HG02973 (cell line): ENCODE data around the gene FOXJ2.
"Not testable (repeated sequence)": the region's sequence is repeated elsewhere in the genome, so short reads cannot be mapped to it uniquely, and the experiment has no call there.

Experiments used
- ATAC-seq: cut with Tn5 transposase; IDR thresholded peaks from one replicate; pipeline ENCODE4 v1.9.1; 2021; ENCODE audit warnings: moderate library complexity; ENCODE audit not compliant: unreplicated experiment

FOXJ2 gene

DNA sequence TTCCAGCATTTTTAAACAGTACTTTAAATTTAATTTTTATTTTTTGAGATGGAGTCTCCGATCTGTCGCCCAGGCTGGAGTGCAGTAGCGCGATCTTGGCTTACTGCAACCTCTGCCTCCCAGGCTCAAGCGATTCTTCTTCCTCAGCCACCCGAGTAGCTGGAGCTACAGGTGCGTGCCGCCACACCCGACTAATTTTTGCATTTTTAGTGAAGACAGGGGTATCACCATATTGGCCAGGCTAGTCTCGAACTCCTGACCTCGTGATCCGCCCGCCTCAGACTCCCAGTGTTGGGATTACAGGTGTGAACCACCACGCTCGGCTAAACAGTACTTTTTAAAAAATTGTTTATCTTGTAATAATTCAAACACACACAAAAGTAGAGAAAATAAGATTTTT, 4.2 kb upstream of the FOXJ2 start:
- ATAC-seq, result no peak

DNA sequence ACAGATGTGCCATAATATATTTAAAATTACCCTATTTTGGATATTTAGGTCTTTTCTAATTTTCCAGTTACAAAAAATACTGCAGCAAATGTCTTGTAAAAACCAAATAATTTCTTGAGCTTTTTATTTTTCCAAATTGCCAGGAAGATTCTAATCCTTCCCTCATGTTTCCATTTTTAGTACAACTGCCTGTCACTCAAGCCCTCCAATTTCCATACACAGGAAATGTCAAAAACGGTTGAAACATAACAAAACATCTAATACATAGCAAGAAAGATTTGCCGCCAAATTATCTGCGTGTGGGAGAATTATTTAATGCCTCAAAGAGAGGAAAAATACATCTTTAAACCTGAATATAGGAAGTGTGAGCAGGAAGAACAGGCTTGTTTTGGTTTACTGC, 2.3 kb upstream of the FOXJ2 start:
- no peak for ATAC-seq

DNA sequence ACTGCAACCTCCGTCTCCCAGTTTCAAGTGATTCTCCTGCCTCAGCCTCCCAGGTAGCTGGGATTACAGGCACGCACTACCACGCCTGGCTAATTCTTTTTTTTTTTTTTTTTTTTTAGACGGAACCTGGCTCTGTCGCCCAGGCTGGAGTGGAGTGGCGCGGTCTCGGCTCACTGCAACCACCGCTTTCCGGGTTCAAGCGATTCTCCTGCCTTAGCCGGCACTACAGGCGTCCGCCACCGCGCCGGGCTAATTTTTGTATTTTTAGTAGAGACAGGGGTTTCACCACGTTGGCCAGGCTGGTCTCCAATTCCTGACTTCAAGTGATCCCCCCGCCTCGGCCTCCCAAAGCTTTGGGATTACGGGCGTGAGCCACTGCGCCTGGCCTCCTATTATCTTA, 1.5 kb upstream of the FOXJ2 start:
- ATAC-seq, result not testable (repeated sequence)

DNA sequence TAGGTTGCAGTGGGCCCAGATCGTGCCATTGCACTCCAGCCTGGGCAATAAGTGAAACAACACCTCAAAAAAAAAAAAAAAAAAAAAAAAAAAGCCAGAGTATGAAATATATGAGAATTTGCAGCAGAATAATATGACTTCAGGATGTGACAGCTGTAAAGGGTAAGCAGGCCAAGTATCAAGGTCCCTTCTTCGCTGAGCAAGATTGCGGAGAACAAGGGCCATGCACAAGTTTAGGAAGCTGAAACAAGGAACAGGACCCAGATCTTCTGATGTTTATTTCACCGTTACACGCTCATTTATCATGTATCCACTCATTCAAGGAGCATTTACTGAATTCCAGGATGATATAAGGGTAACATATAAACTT, 659 bp upstream of the FOXJ2 start:
- ATAC-seq, result no peak

DNA sequence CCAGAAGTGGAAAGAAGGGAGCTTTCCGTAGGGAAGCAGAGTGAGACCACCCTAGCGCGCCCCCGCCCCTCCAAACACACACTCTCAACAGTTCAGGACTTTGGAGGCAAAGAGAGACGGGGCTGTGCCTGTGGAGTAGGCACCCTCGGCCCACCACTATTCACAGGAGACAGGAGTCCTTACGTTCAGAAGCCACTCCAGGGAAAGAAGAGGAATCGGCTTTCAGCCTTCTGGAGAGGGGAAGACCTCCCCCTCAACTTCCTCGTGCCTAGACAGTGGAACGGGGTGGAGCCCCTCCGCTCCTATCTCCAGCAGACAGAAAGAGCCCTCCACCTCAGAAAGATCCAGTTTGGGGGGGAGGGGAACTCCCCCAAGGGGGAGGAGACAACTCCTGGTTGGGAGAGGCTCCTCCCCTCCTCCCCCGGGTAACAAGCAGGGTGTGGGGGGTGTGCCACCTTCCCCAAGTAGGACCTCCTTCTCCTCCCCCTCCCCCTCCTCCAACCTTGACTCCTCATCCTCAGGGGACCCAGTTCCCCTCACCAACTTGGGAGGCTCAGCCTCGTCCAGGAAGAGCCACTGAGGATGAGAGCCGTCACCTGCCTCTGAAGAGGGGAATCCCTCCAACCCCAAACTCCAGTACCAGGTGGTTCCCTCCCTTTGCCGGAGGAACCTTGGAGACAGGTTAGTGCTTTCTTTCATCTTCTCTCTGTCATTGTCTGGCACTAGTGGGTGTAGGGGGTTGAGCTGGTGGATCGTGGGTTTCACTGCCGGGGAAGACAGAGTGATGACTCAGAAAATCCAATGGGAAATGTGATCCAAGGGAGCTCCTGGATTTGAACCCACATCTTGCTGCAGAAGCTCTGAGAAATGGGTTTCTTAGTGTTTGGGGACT, 883 bp downstream of the FOXJ2 start:
- no peak for ATAC-seq

DNA sequence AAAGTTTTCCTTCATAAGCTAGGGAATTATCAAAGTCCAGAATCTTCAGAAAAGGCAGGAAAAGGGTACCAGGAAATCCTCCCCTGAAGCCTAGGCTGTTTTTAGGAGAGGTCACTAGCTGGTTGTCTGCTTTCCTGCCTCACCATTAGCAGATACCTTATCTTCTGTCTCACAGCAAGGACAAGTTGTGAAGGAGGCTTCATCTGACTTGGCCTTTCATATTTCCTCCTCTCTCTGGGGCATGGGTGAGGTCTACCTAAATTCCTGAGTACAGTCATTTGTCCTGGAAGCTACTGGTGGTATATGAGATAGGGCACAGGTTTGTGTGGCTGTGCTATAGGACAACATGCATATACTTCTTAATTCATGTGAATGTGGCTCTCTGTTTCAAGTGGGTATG, 2.3 kb downstream of the FOXJ2 start:
- ATAC-seq, result no peak

DNA sequence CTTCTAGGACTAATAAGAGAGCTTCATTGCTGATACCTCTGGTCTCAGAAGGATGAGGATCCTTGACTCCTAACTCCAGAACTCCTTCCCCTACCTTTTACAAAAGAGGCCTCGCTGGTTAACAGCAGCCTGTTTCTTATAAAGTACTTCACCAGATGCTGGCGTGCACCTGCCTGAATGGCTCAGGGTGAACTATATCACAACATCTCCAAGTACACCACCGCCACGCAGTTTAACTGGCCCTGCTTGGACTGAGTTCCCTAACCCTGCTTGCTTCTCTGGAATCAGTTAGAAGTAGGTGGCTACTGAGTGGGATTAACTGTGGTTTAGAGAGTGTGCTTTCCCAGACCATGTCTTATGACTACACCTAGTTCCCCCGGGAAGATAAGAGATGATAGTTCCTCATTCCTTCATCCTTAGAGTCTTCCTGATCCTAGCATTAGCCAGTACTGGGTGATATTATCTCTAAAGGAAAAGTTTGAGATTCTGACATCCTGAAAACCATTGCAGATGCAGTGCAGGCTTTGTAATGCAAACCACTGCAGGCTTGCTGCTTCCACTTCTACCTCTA, 3.0 kb downstream of the FOXJ2 start:
- no peak for ATAC-seq

DNA sequence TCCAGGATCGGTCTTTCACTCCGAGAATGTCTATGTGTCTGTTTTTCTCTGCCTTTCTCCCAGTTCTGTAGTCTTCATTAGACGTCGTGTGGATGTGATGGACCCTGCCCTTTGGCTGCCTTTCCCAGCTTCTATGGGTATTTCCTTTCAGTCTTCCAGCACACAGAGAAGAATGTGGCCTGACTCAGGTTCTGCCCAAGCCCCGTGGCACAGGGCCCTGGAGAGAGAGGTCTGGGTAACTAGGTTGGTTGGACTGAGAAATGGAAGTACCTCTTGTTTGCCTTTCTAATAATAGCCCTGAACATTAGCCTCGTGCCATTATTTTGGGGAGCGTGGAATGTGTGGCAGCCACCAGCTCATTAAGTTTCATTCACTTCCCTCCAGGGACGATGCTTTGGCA, 3.8 kb downstream of the FOXJ2 start:
- ATAC-seq, result no peak

DNA sequence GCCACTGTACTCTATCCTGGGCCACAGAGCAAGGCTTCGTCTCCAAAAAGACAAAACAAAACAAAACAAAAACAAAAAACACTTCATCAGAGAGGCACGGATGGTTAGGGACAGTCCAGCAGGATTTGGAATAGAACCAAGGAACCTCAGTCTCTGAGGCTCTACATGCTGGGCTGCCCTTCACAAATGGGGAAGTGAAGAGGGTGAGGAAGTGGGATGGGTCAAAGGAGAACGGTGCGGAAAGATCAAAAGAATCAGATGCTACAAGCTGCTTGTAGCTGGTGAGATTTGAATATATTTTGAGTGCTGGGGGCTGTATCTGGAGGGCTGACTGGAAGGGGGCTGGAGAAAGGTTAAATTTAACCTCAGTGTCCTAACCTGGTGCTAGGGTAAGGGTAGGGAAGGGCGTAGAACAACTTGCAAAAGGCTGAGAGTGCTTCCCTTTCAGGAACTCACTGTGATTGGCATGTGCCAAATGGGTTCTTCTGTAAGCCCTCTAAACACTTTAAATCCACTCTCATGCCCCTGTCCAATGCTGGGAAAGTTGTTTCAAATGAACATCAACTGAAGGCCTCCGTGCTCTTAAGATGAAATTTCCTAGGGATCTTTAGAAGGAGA, 4.6 kb downstream of the FOXJ2 start:
- ATAC-seq, result no peak

DNA sequence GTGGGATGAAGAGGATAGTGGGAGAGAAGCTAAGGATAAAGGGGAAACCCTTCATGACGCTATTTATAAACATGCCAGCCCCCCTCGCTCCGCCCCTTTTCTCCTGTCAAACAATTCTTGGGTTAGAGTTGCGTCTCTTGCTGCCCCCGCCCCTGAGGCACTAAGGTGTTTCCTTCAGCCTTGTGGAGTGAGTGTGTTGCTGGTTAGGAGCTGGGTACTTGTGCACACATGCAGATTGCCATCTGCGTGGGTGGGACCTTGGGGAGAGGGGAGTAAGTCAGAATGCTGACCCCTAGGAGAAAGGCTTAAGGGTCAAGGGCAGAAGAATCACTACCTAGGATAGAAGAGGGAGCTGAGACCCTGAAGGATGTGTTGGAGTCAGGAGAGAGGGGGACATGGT, 5.4 kb downstream of the FOXJ2 start:
- ATAC-seq, result no peak

DNA sequence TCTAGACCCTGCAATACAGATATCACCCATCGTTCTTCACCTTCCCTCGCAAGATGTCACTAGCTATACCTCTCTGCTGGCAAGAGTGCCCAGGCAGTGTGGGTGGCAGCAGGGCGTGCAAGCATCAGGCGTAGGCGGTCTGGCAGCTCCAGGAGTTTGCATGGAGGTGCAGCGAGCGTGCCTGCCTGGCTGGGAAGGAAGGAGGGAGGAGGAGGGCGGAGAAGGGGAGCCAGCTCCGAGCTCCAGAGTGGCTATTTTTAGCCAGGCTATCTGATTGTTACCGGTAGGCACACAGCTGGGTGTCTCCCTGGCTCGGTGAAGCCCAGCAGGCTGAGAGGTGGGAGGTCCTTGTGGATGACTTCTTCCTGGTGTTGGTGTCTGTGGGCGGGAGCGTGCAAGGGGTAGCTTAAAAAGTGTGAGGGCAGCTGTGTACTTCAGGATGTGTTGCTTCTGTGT, 6.2 kb downstream of the FOXJ2 start:
- ATAC-seq, result no peak

DNA sequence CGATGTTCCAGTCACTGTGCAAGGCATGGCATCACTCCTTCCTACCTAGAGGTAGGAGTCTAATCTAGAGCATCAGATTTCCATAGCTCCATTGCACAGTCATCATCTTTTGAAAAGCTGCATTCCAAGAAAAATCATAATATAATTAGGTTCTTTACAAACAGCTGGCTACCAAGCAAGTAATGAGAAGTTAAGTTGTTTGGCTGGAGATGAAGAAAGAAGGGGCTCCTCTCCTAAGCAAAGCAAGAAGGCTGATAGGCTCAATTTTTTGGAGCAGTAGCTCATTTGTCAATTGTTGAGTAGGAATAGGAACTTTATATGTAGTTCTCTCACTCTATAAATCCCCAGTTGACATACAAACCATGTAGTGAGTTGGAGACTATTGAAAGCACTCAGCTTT, 8.3 kb downstream of the FOXJ2 start:
- no peak for ATAC-seq

DNA sequence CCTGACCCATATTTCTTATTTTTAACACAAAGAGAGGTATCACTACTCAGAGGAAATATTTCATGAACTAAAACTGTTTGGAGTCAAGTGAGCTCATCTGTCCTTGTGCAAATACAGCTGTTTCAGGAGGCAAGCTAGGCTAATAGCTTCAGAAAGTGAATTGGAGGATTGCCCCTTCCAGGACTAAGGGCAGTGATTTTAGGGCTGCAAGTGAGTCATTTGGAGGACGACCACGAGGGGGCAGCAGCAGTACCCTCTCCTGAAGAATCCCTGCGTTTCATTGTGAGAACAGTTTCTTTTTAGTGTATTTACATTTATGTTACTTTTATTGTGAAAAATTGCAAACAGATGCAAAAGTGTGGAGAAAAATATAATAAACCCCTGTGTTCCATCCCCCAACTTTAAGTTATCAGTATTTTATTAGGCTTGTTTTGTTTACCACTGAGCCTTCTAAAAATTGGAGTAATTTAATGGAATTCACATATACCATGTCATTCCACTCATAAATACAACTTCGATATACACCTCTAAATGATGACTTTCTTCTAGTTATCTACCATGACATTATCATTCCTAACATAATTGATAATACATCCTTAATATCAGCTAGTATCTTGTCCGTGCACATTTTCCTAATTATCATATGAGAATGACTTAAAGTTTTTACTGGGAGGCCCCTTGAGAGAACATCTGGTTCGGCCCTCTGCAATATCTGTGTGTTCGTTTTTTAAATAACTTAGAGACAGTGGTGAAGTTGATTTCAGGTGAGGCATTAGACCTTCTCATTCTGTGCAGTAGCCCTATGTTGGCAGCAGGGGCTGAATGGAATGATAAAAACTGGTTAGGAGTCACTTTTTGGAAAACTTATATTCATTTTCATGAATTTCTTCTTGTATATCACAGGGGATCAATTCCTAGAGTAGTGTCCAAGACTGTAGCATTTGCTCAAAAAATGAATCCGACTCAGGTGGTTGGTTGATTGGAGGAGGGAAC, 13.7 kb downstream of the FOXJ2 start:
- no peak for ATAC-seq

DNA sequence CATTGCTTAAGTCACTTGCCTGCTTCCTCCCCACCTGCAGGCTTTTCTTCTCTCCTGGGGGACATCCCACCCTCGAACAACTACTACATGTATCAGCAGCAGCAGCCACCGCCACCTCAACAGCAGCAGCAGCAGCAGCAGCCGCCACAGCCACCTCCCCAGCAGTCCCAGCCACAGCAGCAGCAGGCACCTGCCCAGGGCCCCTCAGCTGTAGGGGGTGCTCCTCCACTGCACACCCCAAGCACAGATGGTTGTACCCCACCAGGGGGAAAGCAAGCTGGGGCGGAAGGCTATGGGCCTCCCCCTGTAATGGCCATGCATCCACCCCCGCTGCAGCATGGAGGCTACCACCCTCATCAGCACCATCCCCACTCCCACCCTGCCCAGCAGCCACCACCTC, 15.3 kb downstream of the FOXJ2 start:
- ATAC-seq, result no peak

DNA sequence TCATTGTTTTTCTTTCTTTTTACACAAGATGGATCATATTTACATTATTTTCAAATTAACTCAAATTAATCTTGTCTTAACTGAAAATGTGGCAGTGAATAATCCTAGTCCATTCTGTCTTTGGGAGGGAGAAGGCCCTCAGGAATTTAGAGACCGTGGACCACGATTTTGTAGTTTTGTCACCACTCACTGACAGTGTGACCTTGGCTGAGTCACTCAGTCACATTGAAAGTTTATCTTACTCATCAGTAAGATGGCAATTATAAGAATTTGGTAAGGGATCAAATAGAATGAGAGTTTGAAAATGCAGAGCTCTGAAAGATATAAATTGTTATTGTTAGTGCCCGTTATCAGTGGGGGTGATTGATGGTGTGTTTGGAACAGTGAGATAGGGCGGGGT, 16.4 kb downstream of the FOXJ2 start:
- ATAC-seq, result no peak

DNA sequence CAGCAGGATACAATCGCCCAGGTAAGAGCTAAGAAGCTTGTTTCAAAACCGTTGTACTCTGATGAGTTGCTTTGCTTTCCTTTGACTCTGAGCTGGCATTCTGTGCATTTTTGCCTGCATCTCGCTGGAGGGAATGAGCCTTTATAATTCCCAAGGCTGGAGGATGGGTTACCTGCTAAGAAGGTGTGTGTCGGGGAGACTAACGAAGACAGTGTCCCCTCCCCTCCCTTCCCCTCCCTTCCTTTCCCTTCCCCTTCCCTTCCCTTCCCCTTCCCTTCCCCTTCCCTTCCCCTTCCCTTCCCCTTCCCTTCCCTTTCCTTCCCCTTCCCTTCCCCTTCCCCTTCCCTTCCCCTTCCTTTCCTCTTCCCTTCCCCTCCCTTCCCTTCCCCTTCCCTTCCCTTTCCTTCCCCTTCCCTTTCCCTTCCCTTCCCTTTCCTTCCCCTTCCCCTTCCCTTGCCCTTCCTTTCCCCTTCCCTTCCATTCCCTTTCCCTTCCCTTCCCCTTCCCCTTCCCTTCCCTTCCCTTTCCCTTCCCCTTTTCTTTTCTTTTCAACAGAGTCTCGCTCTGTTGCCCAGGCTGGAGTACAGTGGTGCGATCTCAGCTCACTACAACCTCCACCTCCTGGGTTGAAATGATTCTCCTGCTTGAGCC, 18.2 kb downstream of the FOXJ2 start:
- no peak for ATAC-seq

DNA sequence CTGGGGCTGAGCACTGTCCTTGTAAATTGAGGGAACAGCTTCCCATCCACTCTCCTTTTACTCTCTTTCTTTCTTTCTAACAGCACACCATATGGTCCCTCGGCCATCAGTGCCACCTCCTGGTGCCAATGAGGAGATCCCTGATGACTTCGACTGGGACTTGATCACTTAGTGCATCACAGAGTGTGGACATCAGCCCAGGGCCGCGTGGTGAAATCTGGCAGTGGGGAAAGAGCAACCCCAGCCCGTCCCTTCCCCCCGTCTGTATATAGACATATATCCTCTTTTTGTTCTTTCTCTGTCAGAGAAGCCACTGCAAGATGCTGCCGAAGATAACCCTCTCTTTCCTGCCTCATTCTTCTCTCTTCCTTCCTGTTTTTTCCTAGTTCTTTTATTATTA, 20.2 kb downstream of the FOXJ2 start:
- no peak for ATAC-seq

DNA sequence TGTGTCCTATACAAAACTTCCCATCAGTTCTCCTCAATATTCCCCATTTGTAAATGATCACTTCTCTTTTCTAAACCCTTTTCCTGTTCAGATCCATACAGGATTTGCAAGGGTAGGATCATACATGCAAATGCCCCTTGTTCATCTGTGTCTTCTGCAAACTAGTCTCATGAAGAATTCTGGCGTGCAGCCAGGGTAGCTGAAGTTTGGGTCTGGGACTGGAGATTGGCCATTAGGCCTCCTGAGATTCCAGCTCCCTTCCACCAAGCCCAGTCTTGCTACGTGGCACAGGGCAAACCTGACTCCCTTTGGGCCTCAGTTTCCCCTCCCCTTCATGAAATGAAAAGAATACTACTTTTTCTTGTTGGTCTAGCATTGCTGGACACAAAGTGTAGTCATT, 22.3 kb downstream of the FOXJ2 start:
- no peak for ATAC-seq

DNA sequence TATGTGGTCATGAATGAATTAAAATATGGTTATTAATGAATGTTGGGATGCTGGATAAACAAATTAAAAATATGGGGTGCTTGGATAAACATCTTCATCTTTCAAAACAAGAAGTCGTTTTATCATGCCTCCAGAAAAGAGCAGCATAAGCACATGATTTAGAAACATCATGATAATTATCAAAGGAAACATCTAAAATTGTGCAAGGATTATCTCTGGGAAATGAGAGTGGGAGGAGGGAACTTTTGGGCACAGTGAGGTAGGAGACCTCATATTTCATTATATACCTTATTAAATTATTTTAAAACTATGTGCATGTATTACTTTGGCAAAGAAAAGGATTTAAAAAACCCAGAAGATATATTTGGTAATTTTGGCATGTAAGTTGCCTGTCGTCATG, 24.8 kb downstream of the FOXJ2 start:
- ATAC-seq, result no peak

DNA sequence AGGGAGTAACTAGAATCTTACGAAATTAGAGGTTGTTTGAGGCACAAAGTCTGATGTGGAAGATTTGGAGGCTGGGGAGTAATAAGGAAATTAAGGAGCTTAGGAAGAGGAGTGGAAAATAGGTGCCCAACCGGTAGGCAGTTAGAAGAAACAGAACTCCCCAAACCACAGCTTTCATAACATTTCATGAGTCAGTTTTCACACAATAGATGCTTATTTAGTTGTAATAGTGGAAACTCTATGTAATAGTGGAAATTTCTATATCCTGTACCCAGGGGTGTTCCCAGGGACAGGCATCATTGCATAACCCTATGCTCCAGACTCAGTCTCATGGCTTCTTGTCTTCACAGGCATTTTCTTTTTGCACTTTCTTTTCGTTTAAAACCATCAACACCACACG, 25.3 kb downstream of the FOXJ2 start:
- no peak for ATAC-seq

DNA sequence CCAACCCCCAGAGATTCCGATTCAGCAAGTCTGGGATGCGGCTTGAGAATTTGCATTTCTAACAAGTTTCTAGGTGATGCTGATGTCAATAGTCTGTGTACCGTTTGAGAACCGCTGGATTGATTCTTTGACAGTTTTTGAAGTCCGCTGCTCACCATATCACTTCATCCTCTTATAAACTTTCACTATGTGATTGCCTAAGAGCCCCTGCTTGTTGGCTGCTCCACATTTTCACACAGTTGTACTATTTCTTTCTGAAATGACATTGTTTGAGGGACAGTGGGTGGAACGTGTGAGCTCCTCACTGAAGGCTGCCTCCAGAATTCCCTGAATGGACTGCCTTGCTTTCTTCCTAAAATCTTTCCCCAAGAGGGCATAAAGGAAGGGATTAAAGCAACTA, 26.0 kb downstream of the FOXJ2 start:
- no peak for ATAC-seq
